CD8-positive, alpha-beta memory T cell (primary cell): ENCODE results near the gene CCDC190. TPM values are rescaled to one million over a fixed set of nuclear protein-coding genes. Genes with fewer than 3 reads are reported as not detected.

Experiments used
- CTCF ChIA-PET: fragments of 350-600 bp; sonication (Branson Sonifier 250); formaldehyde crosslinking; loops from one replicate; lab custom pipeline; 2021; ENCODE audit warnings: antibody characterized with exemption; lab: Charles Lee
- POLR2A ChIA-PET: fragments of 350-600 bp; sonication (Branson Sonifier 250); formaldehyde crosslinking; loops from one replicate; lab custom pipeline; 2021; ENCODE audit warnings: antibody characterized with exemption; lab: Charles Lee
- DNase-seq, 5 donors: peaks; one replicate each; pipeline versions ENCODE4 v3.0.0 to v3.0.0-alpha.2; 2020 to 2022; ENCODE audit warnings: mixed read lengths in 1 of 5
- H3K27ac ChIP-seq: one replicate; pipeline ENCODE4 v1.7.0; 2013; ENCODE audit warnings: low read depth, mild to moderate bottlenecking, low read length, moderate library complexity
- H3K27me3 ChIP-seq: 2 replicates; pipeline ENCODE4 v1.7.0; 2013; ENCODE audit warnings: low read length, mild to moderate bottlenecking; ENCODE audit not compliant: insufficient read depth, poor library complexity, severe bottlenecking
- H3K36me3 ChIP-seq: 2 replicates; pipeline ENCODE4 v1.7.0; 2013; ENCODE audit warnings: mild to moderate bottlenecking, low read length, moderate library complexity; ENCODE audit not compliant: insufficient read depth
- H3K4me1 ChIP-seq: 2 replicates; pipeline ENCODE4 v1.7.0; 2013; ENCODE audit warnings: mild to moderate bottlenecking, low read length, moderate library complexity; ENCODE audit not compliant: insufficient read depth
- H3K4me3 ChIP-seq: 2 replicates; pipeline ENCODE4 v1.7.0; 2013; ENCODE audit warnings: mild to moderate bottlenecking, low read length
- H3K9me3 ChIP-seq: 2 replicates; pipeline ENCODE4 v1.7.0; 2013; ENCODE audit warnings: mild to moderate bottlenecking, low read length
- H3K27ac Mint-ChIP-seq, 8 donors: one replicate each; pipeline ENCODE4 v1.8.0; 2020 to 2021; ENCODE audit warnings: mixed read lengths in 8 of 8, mild to moderate bottlenecking in 6 of 8, inconsistent platforms in 3 of 8, moderate library complexity in 3 of 8
- H3K27me3 Mint-ChIP-seq, 2 donors: one replicate each; pipeline ENCODE4 v1.8.0; 2020 to 2021; ENCODE audit warnings: mixed read lengths in 2 of 2, mild to moderate bottlenecking in 1 of 2, moderate library complexity in 1 of 2
- H3K36me3 Mint-ChIP-seq, 3 donors: one replicate each; pipeline ENCODE4 v1.8.0; 2020 to 2021; ENCODE audit warnings: mixed read lengths in 3 of 3, inconsistent platforms in 1 of 3, mild to moderate bottlenecking in 1 of 3
- H3K4me1 Mint-ChIP-seq, 3 donors: one replicate each; pipeline ENCODE4 v1.8.0; 2020 to 2021; ENCODE audit warnings: mixed read lengths in 3 of 3, inconsistent platforms in 1 of 3, mild to moderate bottlenecking in 1 of 3
- H3K4me3 Mint-ChIP-seq, 7 donors: one replicate each; pipeline ENCODE4 v1.8.0; 2020 to 2021; ENCODE audit warnings: mixed read lengths in 7 of 7, mild to moderate bottlenecking in 6 of 7, moderate library complexity in 4 of 7, inconsistent platforms in 2 of 7
- H3K9me3 Mint-ChIP-seq, 5 donors: one replicate each; pipeline ENCODE4 v1.8.0; 2020 to 2022; ENCODE audit warnings: mixed read lengths in 5 of 5, mild to moderate bottlenecking in 3 of 5, moderate library complexity in 2 of 5, inconsistent platforms in 1 of 5
- polyA plus RNA-seq: library from polyadenylated mRNA; unstranded; fragments of 300-500 nt; fragmentation: Illumina TruSeq; gene quantifications from one replicate; pipeline ENCODE4 v1.2.3, GENCODE V29; 2021
- total RNA-seq, 2 experiments: library from RNA; stranded (reverse); gene quantifications; one replicate each; pipeline ENCODE4 v1.2.3, GENCODE V29; 2021

The CCDC190 gene
- total and polyA plus RNA-seq, 3 experiments from 2014 or later, result not detected

GRCh38 chr1:162840250-162840839 lies 20.6 kb downstream of the CCDC190 start:
- H3K9me3 ChIP-seq, result no peaks in the 10 kb centered on the region
- CTCF ChIA-PET, result no interaction called here
- H3K27me3 Mint-ChIP-seq, result peaks cover 10 to 17% of the 10 kb centered on the region in 2 donors
- no peak for DNase-seq
- H3K4me3 Mint-ChIP-seq, result no peak overlapping the region
- H3K9me3 Mint-ChIP-seq, result peaks cover 6 to 24% (median 19%) of the 10 kb centered on the region in 5 donors
- H3K4me3 ChIP-seq, result no peak overlapping the region
- POLR2A ChIA-PET, result no interaction called here
- no peaks in the 10 kb centered on the region for H3K27me3 ChIP-seq
- no peak overlapping the region for H3K27ac Mint-ChIP-seq
- no peak overlapping the region for H3K27ac ChIP-seq
- no peaks in the 10 kb centered on the region for H3K4me1 ChIP-seq
- H3K36me3 Mint-ChIP-seq, result peaks cover 2 to 25% (median 3%) of the 10 kb centered on the region in 3 donors
- H3K4me1 Mint-ChIP-seq, result peaks cover 0 to 7% (median 3%) of the 10 kb centered on the region in 3 donors
- no peaks in the 10 kb centered on the region for H3K36me3 ChIP-seq

DNA sequence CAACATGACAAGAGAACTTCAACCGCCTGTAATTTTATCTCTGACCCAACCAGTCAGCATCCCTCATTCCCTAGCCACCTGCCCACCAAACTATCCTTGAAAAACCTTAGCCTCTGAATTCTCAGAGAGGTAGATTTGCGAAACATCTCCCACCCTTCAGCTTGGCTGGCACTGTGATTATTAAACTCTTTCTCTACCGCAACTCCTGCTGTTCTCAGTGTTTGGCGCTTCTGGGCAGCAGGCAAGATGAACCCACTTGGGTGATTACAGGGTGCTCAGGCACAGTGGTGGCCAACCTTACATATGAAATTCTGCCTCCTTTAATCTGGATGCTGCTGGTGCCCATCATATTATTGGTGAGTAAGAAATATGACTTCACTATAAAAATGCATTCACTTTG lies 22.1 kb downstream of the CCDC190 start:
- Histone ChIP-seq H3K27me3 (no peaks in the 10 kb centered on the region), H3K27ac (no peak overlapping the region), H3K9me3 (no peaks in the 10 kb centered on the region), H3K36me3 (no peaks in the 10 kb centered on the region), H3K4me1 (no peaks in the 10 kb centered on the region), H3K4me3 (no peak overlapping the region)
- Mint-ChIP-seq H3K27ac (no peak overlapping the region), H3K9me3 (peaks cover 6 to 24% (median 19%) of the 10 kb centered on the region in 5 donors), H3K27me3 (peaks cover 13 to 17% of the 10 kb centered on the region in 2 donors), H3K4me1 (peaks cover 4 to 22% (median 7%) of the 10 kb centered on the region in 3 donors), H3K4me3 (no peak overlapping the region), H3K36me3 (peaks cover 2 to 25% (median 3%) of the 10 kb centered on the region in 3 donors)
- ChIA-PET POLR2A (no interaction called here), CTCF (no interaction called here)
- no peak for DNase-seq

DNA sequence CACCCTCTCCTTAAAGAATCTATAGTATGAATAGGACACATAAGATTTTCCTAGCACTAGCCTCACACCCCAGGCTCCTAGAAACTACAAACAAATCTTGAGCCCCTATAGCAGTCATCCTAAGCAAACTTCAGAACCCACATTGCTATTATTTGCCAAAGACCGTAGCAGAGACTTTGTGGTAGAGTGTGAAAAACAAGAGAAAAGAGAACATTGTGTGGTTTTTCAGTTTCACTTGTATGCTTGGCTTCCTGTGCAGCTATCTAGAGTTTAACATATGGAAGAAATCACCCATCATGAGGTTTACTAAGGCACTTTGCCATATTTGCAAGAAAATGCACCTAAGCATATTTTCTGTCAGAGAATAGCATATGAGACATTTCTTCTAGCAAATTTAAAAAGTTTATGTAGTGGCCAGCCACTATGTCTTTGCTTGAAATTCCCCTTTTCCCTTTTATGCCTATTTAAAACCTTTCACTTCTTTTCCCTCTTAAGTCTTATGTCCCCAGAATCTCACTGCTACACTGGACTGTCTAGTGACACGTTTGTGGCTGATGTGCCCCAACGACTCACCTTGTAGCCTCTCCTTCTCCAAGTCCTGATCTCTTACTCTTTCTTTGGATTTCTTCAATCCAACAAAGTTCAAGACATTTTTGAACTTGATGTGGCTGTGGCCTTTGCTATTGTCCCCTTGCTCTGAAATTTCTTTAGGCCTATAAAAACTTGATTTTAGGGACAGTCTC lies 25.6 kb downstream of the CCDC190 start:
- Mint-ChIP-seq H3K36me3 (peaks cover 2 to 25% (median 3%) of the 10 kb centered on the region in 3 donors), H3K27ac (peak overlapping the region in 1 of 8 donors; percentile 59), H3K4me1 (peaks cover 4 to 25% (median 7%) of the 10 kb centered on the region in 3 donors), H3K27me3 (peaks cover 6 to 12% of the 10 kb centered on the region in 2 donors), H3K9me3 (peaks cover 6 to 23% (median 19%) of the 10 kb centered on the region in 5 donors), H3K4me3 (peak overlapping the region in 2 of 7 donors; percentile 9 to 17)
- no peaks in the 10 kb centered on the region for H3K4me1 ChIP-seq
- H3K9me3 ChIP-seq, result no peaks in the 10 kb centered on the region
- no peaks in the 10 kb centered on the region for H3K27me3 ChIP-seq
- POLR2A ChIA-PET, result no interaction called here
- no peak overlapping the region for H3K27ac ChIP-seq
- H3K36me3 ChIP-seq, result no peaks in the 10 kb centered on the region
- DNase-seq, result no peak
- CTCF ChIA-PET, result no interaction called here
- no peak overlapping the region for H3K4me3 ChIP-seq

- Histone ChIP-seq H3K27me3 (no peaks in the 10 kb centered on the region), H3K4me3 (no peak overlapping the region), H3K36me3 (no peaks in the 10 kb centered on the region), H3K9me3 (no peaks in the 10 kb centered on the region), H3K27ac (no peak overlapping the region), H3K4me1 (no peaks in the 10 kb centered on the region)
- Mint-ChIP-seq H3K9me3 (peaks cover 0 to 3% (median 2%) of the 10 kb centered on the region in 5 donors), H3K4me3 (no peak overlapping the region), H3K36me3 (peaks cover 0 to 9% (median 0%) of the 10 kb centered on the region in 3 donors), H3K27ac (no peak overlapping the region), H3K27me3 (peaks cover 8 to 17% of the 10 kb centered on the region in 2 donors), H3K4me1 (peaks cover 4 to 25% (median 7%) of the 10 kb centered on the region in 3 donors)
- ChIA-PET POLR2A (interaction anchor here (0.6 kb wide), 1 partner anchor 37 kb away, joined by 12 read pairs; no protein-coding TSS in a partner anchor), CTCF (no interaction called here)
- no peak for DNase-seq
These were observed 28.5 kb downstream of the CCDC190 start for GRCh38 chr1:162832470-162832869.

- peaks cover 0 to 8% (median 0%) of the 10 kb centered on the region in 3 donors for H3K4me1 Mint-ChIP-seq
These were observed 31.7 kb downstream of the CCDC190 start for GRCh38 chr1:162829268-162829667.

GRCh38 chr1:162823771-162824525 lies 37.0 kb downstream of the CCDC190 start:
- ChIA-PET POLR2A (no interaction called here), CTCF (no interaction called here)
- H3K36me3 Mint-ChIP-seq, result peaks cover 0 to 9% (median 1%) of the 10 kb centered on the region in 3 donors
- H3K27me3 ChIP-seq, result peaks cover 3% of the 10 kb centered on the region
- DNase-seq, result no peak
- H3K36me3 ChIP-seq, result no peaks in the 10 kb centered on the region
- H3K9me3 ChIP-seq, result no peaks in the 10 kb centered on the region
- H3K4me1 Mint-ChIP-seq, result peaks cover 18 to 28% (median 26%) of the 10 kb centered on the region in 3 donors
- peak overlapping the region in 1 of 7 donors; percentile 8 for H3K4me3 Mint-ChIP-seq
- H3K27me3 Mint-ChIP-seq, result peaks cover 10 to 44% of the 10 kb centered on the region in 2 donors
- peaks cover 0 to 2% (median 0%) of the 10 kb centered on the region in 5 donors for H3K9me3 Mint-ChIP-seq
- no peak overlapping the region for H3K27ac ChIP-seq
- H3K27ac Mint-ChIP-seq, result peak overlapping the region in 3 of 8 donors; percentile 19 to 21 (median 20)
- H3K4me3 ChIP-seq, result no peak overlapping the region
- H3K4me1 ChIP-seq, result peaks cover 14% of the 10 kb centered on the region

More at GRCh38 chr1:162829268-162829667, 31.7 kb downstream of the CCDC190 start:
- POLR2A ChIA-PET, result no interaction called here
- H3K27me3 ChIP-seq, result no peaks in the 10 kb centered on the region
- peaks cover 12 to 32% of the 10 kb centered on the region in 2 donors for H3K27me3 Mint-ChIP-seq
- H3K4me1 ChIP-seq, result no peaks in the 10 kb centered on the region
- H3K9me3 ChIP-seq, result no peaks in the 10 kb centered on the region
- H3K27ac ChIP-seq, result no peak overlapping the region
- peaks cover 0 to 2% (median 0%) of the 10 kb centered on the region in 5 donors for H3K9me3 Mint-ChIP-seq
- H3K4me3 Mint-ChIP-seq, result no peak overlapping the region
- no peaks in the 10 kb centered on the region for H3K36me3 ChIP-seq
- no peak overlapping the region for H3K4me3 ChIP-seq
- peaks cover 0 to 9% (median 1%) of the 10 kb centered on the region in 3 donors for H3K36me3 Mint-ChIP-seq
- CTCF ChIA-PET, result no interaction called here
- DNase-seq, result no peak
- no peak overlapping the region for H3K27ac Mint-ChIP-seq

DNA sequence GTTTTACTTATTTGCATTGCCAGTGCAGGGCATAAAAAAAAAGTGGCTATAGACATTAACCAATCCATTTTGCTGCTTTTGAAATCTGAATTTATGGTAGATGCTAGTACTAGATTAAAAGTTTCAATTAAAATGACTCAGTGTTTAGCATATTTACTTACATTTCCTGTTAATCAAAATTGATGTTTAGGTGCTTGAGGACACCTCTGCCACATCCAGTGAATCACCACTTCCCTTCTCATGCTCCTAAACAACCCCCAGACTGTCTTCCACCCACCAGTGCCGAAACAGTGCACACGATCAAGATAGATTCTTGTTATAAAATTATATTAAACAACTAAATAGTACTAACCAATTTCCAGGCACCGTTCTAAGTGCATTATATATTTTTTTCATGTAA lies 37.7 kb downstream of the CCDC190 start:
- no peaks in the 10 kb centered on the region for H3K9me3 ChIP-seq
- Mint-ChIP-seq H3K27ac (peak overlapping the region in 5 of 8 donors; percentile 20 to 68 (median 48)), H3K27me3 (peaks cover 10 to 40% of the 10 kb centered on the region in 2 donors), H3K4me1 (peaks cover 18 to 28% (median 26%) of the 10 kb centered on the region in 3 donors), H3K9me3 (peaks cover 0 to 2% (median 0%) of the 10 kb centered on the region in 5 donors), H3K4me3 (peak overlapping the region; percentile 62 to 85 (median 79)), H3K36me3 (peaks cover 0 to 12% (median 1%) of the 10 kb centered on the region in 3 donors)
- peaks cover 14% of the 10 kb centered on the region for H3K4me1 ChIP-seq
- H3K27me3 ChIP-seq, result peaks cover 3% of the 10 kb centered on the region
- ChIA-PET POLR2A (no interaction called here), CTCF (no interaction called here)
- no peak overlapping the region for H3K27ac ChIP-seq
- DNase-seq, result no peak
- no peaks in the 10 kb centered on the region for H3K36me3 ChIP-seq
- no peak overlapping the region for H3K4me3 ChIP-seq
